Stimulated activated CD8-positive, alpha-beta memory T cell treated with anti-CD3 and anti-CD28 coated beads, Interleukin-4, amount 100 ng/mL, for 4 hours (primary cell): ENCODE data around the gene ARHGAP24.

Experiments used
- DNase-seq, 2 donors: peaks; one replicate each; pipeline ENCODE4 v3.0.0-alpha.2; 2020; ENCODE audit warnings: low read depth in 2 of 2, low spot score in 1 of 2

Gene ARHGAP24

DNA sequence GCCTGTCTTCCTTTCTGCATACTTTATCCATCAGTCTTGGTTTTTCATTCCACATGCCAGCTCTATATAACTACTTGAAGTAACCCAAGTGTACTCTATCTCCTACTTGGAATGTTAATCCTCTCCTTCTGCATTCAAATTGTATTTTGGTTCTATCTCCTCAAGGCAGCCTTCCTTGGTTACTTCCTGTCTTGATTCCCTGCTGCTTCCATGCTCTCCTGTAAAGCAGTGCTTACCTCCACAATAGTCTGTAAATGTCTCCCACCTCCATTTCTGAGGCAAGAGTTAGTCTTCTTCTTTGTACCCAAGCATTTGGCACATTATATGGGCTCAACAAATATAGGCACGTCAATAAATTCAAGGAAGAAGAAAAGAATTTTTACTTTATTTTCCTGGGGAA lies 298.4 kb downstream of the ARHGAP24 start:
- DNase-seq = no peak

DNA sequence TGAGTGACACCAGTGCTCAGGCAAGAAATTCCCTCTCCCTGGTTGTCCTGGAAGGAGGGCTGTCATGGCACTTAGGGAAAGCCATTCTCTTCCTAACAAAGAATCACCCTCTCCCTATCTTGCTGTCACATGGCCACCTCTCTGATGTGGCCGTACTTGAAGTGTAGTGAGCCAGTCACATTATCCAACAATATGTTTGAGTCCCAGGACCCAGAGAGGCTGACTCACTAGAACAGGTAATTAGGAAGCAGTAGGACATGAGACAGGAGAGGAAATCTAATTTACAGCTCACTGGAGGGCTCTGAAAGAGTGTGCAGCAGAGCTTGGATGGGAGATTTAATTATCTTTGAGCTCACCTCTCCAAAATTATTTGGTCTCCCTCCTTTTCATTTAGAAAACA lies 299.1 kb downstream of the ARHGAP24 start:
- DNase-seq = no peak

DNA sequence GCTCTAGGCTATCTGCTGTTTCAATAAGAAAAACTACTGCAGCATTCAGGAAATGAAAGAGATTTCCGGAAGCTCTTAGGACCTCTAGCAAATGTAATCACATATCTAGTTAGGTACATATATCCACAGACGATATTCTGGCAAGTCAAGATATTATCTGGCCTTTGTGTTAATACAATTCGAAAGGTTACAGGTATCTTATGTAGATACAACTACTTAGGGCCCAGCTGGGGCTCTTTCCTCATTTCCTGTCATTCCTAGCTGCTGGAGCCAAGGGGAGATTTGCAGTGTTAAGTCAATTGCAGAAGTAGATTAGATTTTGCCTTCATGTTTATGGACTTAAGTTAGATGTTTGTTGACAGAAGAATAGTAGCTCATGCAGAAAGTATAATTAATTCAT lies 299.5 kb downstream of the ARHGAP24 start:
- DNase-seq = no peak

- no peak for DNase-seq
These were observed 301.1 kb downstream of the ARHGAP24 start for GRCh38 chr4:85776096-85776495.

- DNase-seq = no peak
These were observed 301.6 kb downstream of the ARHGAP24 start for GRCh38 chr4:85776579-85776978.

DNA sequence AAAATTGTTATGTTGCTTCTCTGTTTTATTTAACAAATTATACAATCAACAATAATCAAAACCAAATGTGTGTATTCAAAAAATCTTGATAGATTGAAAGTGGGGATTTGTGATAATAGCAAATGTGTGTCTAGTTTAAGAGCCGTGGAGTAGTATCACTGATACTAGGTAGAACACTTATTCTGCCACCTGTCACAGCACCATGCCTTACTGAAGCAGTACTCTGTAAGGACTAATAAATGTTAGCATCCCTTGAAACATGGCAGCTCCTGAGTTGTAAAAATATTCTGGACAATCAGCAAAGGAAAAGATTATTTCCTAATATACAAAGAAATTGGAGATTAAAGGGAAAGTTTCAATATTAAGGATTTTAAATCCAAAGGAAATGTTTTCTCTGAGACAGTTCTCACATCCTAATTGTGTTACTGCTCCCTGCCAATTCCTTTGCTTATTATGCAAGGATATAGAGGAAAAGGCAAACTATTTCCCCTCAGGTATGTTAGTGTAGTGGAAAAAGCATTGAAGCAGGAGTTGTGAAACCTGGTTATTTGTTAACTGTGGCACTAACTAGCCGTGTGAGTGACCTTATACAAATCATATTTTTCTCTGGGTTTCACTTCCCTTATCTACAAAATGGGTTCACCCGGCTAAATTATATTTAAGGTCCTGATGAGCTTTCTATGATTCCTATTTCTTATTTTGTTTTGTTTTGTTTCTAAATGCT lies 303.1 kb downstream of the ARHGAP24 start:
- no peak for DNase-seq

GRCh38 chr4:85778632-85779131 lies 303.7 kb downstream of the ARHGAP24 start:
- DNase-seq = no peak

DNA sequence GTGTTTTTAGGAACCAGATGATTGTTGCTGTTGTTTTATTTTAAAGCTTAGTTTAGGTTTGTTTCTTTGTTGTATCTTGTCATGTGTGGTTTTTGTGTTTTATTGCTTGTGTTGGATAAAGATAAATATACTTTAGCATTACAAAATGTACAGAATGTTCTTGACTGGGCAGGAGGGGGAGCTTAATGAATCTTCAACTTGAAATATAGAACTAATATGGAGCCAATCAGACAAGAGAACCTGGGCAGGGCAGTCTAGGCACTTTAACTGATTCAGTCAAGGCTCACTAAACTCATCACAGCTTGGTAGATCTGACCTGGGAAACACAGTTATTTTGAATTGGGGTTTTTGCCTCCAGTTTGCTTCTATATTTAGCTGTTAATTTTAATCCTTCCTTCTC lies 304.2 kb downstream of the ARHGAP24 start:
- no peak for DNase-seq

- DNase-seq = no peak
These were observed 305.7 kb downstream of the ARHGAP24 start for GRCh38 chr4:85780664-85781063.

GRCh38 chr4:85783483-85783882 lies 308.5 kb downstream of the ARHGAP24 start:
- no peak for DNase-seq

- no peak for DNase-seq
These were observed 308.9 kb downstream of the ARHGAP24 start for GRCh38 chr4:85783900-85784299.

DNA sequence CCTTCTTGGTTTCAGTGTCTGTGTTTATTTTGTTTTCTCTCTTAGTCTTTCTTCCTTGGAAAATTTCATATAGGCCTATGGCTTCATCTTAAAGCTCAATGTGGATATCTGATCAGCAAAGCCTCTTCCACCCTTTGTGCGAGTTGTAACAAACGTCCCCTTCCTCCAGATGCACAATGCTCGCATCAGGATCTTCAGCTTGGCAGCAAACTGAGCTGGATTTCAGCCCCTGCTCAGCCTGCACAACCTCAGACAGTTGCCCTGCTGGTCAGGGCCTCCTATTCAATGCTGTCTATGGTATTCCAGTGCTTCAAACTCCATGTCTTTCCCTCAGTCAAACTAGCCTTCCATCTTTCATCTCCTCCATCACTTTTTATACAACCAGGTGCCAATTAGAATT lies 309.4 kb downstream of the ARHGAP24 start:
- DNase-seq = no peak

DNA sequence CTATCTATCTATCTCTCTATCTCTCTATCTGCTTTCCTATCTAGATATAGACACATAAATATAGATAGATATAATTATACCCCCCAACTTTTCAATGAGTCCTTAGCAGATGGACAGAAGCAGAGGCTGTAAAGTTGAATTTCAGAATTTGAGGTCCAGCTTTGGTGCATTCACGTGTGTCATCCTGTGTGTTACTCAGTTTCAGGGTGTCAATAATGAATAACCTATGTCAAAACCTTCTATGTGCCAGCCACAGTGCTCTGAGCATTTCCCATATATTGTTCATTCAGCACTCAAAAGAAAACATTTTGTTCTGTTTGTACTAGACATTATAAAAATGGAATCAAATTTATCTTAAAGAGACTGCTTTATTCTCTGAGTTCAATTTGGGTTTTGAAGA lies 310.0 kb downstream of the ARHGAP24 start:
- DNase-seq = no peak

- DNase-seq = no peak
These were observed 312.2 kb downstream of the ARHGAP24 start for GRCh38 chr4:85787133-85787532.

GRCh38 chr4:85788604-85789003 lies 313.7 kb downstream of the ARHGAP24 start:
- DNase-seq = no peak

DNA sequence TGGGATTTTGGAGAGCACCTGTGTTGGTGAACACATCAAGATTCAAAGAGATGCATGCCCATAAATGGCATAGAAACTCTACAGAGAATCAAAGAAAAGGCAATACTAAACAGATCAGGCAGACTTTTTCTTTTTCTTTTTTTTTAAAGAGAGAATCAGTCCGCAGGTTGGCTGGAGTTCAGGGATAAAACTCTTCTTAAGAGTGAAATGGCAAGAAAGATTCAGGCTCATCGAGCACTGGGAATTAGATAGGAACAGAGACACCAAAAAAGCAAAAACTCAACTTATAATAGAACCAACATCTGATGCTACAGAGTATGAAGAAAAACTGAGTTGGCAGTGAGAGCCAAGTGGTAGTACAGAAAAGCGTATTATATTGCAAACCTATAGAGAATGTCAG lies 314.3 kb downstream of the ARHGAP24 start:
- no peak for DNase-seq

DNA sequence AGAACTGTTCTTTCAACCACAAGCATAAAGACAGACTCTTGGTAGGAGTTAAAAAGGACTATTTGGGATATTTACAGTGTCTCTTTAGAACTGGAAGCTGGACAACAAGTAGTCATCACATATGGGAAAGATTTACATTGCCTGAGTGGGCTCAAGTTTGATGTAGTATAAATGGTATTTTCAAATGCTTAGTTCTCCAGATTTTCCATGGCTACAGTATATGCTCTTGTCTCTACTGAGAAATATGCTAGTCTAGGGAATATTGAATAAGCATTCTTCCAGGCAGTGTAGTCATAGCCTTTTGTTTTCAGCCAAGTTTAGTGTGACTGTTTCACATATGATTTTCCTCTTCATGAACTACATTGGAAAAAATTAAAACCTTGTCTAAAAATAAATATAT lies 315.6 kb downstream of the ARHGAP24 start:
- no peak for DNase-seq

DNA sequence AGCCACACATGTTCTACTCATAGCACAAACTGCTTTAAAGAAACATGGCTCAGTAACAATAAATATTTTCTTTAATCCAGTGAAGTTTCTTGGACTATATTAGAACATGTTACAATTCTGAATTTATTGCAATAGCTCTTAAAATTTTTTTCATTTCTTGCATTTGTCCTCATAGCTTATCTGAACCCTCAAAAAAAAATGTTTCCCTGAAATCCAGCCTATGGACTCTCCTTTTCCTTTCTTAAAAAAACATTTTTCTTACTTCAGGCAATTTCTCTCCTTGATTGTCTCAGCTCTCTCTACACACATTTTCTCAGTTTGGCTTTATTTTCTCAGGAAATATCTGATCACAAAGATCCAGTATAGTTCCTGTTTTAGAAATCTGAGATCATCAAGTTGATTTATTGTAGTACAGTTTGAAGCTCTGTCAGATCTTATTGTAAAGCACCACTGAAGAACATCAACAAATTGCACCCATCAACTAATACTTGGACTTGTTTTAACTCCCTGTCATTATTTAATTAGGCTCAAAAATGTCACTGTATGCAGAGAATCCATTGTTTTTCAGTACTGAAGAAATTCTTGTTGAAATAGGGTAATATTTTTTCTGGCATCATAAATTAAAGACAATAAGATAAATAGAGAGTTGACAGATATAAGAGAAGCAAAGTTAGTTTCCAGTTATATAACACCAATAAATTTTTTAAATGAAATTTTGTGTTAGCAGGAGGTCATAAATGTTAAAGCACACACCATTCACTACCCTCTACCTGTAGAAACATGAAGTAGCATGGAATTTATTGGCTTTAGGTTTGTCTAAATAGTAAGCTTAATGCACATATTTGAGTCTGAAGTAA lies 317.7 kb downstream of the ARHGAP24 start:
- DNase-seq = no peak

- no peak for DNase-seq
These were observed 318.3 kb downstream of the ARHGAP24 start for GRCh38 chr4:85793233-85793585.

GRCh38 chr4:85798012-85798770 lies 323.2 kb downstream of the ARHGAP24 start:
- DNase-seq = no peak

- DNase-seq = no peak
These were observed 328.9 kb downstream of the ARHGAP24 start for GRCh38 chr4:85803856-85804255.

GRCh38 chr4:85805891-85806290 lies 330.9 kb downstream of the ARHGAP24 start:
- no peak for DNase-seq
